CD4-positive, alpha-beta T cell treated with Interleukin-15 for 1 hour (primary cell): ENCODE measurements around the gene IDUA.

ENCODE experiments used
- DNase-seq: peaks from one replicate; pipeline ENCODE4 v3.0.0-alpha.2; 2020

Gene IDUA

DNA sequence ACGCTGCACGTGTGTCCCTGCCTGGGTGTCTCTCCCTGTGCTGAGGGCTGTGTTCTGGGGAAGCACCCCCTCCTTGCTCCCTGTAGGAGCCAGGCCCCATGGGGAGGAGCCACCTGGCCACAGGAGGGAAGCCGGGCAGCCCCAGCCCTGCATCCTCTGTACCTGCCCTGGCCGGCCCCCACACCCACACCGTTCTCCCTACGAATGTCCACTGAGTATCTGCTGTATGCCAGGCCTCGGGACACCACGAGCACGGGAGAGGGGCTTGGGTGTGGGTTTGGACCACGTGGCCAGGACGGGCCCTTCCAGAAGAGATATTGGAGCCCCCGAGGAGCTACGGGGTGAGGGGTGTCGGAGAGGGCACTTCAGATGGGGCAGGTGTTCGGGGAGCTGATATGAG lies 30.9 kb downstream of the IDUA start:
- DNase-seq, result no peak

DNA sequence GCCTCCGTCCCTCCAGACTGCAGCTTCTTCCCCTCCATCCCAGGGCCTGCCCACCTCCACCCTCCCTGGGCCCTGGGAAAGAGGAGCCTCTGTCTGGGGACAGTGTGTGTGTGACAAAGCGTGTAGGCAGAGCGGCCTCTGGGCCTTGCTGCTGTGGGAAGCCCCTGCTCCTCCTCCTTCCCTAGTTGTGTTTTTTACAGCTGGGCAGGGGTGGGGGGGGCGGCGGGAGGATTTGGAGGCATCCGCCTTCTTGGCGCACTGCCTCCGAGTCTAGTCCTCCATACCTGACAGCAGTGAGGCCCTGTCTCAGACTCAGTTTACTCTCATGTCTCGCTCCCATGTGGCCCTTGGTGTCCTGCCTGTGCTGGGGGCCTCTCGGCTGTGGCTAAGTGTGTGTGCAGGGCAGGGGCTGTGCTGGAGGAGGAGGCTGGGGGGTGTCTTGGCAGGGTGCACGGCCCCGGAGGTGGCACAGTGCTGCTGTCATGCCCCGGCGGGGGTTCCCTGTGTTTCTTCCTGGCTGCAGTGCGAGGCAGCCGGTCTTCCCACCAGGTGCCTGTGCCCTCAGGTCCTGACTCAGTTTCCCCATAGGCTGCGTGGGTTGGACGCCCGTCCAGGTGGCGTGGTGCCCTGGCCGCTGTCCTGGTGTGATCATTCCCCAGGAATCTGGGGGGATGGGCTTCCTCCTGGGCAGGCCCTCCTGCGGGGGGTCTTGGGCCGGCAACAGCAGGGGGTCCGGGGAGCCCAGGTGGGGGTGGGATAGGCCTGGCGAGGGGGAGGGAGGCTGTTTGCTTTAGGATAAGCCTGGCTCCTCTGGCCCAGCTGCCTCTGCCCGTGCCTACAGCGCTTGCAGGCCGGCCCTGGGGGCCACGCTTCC lies 31.5 kb downstream of the IDUA start:
- no peak for DNase-seq

GRCh38 chr4:1019320-1019719 lies 32.5 kb downstream of the IDUA start:
- no peak for DNase-seq

DNA sequence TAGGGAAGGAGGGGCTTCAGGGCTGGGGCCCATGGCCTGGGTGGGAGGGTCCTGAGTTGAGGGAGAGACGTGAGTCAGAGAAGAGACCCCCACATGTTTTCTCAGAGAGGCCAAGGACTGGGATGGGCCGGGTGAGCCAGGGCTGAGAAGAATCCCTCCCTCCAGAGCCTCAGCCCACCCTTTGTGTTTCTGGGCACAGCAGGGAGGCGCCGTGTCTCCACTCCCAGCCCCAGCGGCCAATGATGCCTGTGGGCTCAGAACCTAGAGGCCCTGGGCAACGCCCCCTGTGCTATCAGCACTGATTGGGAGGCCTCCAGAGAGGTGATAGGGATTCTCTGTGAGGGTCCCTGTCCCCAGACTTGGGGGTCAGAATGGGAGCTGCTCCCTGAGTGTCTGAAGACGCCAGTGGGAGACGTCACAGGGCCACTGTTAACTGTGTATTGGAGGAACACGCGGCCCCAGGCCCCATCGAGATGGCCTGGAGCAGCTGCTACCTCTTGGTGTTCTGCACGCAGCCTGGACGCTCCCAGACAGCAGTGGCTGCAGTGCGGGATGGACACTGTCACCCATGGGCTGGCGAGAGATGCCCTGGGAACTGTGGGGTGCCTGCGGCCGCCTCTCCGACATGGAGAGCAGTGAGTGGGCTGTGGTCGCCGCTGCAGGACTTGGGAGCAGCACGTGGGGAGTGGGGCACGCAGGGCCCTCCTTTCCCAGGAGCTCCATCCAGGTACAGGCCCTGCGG lies 33.1 kb downstream of the IDUA start:
- no peak for DNase-seq

- peak; percentile 41 for DNase-seq
These were observed 34.7 kb downstream of the IDUA start for GRCh38 chr4:1021386-1022050.

GRCh38 chr4:1022051-1022738 lies 35.4 kb downstream of the IDUA start:
- no peak for DNase-seq

GRCh38 chr4:1022739-1023066 lies 35.9 kb downstream of the IDUA start:
- DNase-seq, result no peak

DNA sequence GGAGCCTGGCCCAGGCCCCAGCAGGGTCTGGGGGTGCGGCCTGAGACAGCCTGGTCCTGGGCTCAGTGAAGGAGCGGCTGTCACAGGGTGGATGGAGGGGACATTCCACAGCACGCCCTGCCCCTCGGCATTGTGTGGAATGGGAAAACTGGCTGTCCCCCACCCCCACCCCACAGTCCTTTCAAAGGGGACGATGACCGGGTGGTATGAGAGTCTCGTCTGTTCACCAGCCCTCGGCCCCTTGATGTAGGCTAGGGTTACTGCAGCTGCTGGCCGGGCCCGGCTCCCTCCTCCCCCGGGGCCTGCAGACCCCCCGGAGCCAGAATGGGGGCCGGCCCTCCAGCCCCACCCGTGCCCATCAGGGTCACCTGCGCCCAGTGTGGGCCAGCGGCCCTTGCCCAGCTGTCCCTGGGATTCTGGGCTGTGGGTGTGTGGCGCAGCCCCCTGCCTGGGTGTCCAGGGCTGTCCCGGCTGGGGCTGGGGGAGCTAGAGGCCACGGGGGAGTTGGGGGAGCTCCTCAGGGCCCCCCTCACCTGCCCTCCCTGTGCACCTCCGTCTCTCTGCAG lies 36.3 kb downstream of the IDUA start:
- DNase-seq, result no peak

DNA sequence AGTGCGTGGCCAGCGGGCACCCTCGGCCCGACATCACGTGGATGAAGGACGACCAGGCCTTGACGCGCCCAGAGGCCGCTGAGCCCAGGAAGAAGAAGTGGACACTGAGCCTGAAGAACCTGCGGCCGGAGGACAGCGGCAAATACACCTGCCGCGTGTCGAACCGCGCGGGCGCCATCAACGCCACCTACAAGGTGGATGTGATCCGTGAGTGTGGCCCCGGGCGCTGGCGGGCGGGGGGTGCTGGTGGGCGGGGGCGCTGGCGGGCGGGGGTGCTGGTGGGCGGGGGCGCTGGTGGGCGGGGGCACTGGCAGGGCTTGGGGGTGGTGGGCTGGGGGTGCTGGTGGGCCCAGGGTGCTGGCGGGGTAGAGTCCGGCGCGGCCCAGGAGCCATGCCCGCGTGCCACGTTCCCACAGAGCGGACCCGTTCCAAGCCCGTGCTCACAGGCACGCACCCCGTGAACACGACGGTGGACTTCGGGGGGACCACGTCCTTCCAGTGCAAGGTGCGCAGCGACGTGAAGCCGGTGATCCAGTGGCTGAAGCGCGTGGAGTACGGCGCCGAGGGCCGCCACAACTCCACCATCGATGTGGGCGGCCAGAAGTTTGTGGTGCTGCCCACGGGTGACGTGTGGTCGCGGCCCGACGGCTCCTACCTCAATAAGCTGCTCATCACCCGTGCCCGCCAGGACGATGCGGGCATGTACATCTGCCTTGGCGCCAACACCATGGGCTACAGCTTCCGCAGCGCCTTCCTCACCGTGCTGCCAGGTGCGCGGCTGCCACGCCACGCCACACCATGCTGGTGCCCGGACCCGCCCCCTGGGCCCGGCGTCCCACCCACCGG lies 37.3 kb downstream of the IDUA start:
- no peak for DNase-seq

DNA sequence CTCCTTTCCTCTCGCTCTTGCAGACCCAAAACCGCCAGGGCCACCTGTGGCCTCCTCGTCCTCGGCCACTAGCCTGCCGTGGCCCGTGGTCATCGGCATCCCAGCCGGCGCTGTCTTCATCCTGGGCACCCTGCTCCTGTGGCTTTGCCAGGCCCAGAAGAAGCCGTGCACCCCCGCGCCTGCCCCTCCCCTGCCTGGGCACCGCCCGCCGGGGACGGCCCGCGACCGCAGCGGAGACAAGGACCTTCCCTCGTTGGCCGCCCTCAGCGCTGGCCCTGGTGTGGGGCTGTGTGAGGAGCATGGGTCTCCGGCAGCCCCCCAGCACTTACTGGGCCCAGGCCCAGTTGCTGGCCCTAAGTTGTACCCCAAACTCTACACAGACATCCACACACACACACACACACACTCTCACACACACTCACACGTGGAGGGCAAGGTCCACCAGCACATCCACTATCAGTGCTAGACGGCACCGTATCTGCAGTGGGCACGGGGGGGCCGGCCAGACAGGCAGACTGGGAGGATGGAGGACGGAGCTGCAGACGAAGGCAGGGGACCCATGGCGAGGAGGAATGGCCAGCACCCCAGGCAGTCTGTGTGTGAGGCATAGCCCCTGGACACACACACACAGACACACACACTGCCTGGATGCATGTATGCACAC lies 38.2 kb downstream of the IDUA start:
- no peak for DNase-seq

DNA sequence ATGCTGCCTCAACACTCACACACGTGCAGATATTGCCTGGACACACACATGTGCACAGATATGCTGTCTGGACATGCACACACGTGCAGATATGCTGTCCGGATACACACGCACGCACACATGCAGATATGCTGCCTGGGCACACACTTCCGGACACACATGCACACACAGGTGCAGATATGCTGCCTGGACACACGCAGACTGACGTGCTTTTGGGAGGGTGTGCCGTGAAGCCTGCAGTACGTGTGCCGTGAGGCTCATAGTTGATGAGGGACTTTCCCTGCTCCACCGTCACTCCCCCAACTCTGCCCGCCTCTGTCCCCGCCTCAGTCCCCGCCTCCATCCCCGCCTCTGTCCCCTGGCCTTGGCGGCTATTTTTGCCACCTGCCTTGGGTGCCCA lies 39.3 kb downstream of the IDUA start:
- DNase-seq, result peak; percentile 57

DNA sequence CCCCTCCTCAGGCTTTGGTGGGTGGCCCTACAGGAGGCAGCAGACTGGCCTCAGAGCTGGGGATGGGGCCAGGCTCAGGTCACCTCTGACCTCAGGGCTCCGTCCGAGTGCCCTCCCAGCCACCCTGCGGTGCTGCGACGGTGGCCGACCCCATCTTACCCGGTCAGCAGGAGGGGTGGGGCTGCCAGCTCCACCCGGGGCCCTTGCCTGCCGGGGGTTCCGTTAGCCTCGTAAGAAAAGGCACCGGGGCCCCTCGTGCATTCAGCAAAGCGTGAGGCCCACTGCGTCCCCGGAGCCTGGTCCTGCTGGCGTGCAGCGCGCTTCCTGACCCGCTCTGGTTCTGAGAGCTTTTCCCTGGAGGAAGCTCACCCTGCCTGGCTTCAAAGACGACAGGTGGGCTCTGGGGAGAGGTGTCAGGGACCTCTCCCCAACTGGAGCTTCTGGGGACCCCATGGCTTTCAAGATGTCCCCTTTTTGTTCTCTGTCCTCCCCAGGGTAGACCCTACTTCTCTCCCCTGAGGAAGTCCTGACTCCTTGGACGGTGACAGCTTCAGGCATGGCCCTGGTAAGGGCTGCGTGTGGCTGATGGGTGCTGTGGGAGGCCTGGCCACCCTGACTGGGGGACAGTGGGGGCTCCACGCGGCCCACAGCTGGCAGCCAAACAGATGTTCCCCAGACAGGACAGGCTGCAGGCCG lies 40.5 kb downstream of the IDUA start:
- DNase-seq, result no peak

DNA sequence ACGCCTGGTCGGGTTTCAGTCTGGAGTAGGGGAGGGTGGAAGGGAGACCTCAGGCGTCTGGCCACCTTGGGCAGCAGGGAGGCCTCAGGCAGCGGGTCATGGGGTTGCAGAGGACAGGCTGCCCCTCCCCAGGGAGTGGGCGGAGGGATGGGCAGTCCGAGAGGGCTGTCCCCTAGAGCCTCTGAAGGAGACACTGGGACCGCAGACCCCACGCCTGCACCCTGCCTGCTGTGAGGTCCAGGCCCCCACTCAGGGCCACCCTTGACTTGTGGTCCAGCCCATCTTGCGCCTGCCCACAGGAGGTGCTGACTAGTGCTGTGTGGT lies 41.0 kb downstream of the IDUA start:
- DNase-seq, result no peak

DNA sequence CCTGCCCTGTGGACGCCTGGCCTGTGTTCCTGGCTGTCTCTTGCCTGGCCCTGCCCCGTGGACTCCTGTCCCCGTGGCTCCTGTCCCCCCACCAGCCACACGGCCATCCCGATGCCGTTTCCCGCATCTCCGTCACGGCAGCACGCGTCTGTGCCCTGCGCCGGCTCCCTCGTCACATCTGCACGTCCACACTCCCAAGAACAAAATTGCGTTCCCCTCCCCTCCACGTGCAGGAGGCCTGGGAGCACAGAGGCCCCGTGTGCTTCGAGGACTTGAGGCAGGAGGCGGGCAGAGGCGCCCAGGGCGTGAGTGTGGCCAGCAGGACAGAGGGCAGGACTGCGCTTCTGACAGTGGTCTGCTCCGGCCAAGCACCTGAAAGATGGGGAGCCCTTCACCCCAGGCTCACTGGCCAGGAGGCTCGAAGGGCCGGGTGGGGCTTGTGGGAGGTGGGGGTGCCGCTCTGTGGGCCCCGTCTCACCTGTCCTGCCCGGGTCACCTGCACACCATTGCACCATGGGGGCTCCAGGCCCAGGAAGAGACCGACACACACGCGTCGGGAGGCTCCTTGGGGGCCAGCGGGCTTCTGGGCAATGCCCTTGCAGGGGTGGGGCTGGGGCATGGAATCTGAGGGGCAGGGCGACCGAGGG lies 41.9 kb downstream of the IDUA start:
- DNase-seq, result no peak

GRCh38 chr4:1029529-1029928 lies 42.7 kb downstream of the IDUA start:
- no peak for DNase-seq

DNA sequence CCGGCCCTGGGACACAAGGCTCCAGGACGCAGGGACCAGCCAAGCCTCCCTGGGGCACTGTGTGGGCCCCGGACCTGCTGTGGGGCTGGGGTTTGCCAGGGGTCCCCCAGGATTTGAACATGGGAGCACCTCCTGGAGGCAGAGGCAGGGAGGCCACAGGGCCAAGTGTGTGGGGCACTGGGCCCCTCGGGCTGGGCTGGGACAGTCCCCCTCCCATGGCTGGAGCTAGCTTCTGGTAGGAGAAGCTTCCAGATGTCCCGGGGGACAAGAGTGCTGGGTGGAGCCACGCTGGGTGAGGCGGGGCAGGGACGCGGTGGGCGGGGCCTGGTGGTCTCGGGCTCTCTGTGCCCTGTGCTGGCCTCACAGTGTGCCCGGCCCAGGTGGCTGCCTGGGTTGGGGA lies 43.2 kb downstream of the IDUA start:
- no peak for DNase-seq

GRCh38 chr4:1030559-1030958 lies 43.7 kb downstream of the IDUA start:
- no peak for DNase-seq

DNA sequence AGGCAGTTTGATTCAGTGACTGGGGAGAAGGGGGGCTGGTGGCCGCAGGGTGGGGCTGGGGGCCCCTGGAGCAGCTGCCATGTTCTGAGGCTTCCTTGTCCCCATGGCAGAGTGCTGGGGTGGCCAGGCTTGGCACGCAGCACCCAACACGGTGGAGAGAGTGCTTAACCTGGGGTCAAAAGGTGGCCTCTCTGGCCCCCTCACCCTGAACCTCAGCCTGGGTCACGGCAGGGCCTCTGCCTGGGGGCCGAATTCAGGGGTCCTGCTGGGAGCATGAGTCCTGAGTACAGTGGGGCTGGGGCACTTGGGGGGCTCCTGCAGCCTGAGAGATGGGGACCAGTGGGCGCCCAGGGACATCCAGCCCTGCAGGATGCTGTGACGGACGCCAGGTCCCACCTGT lies 44.5 kb downstream of the IDUA start:
- DNase-seq, result no peak

DNA sequence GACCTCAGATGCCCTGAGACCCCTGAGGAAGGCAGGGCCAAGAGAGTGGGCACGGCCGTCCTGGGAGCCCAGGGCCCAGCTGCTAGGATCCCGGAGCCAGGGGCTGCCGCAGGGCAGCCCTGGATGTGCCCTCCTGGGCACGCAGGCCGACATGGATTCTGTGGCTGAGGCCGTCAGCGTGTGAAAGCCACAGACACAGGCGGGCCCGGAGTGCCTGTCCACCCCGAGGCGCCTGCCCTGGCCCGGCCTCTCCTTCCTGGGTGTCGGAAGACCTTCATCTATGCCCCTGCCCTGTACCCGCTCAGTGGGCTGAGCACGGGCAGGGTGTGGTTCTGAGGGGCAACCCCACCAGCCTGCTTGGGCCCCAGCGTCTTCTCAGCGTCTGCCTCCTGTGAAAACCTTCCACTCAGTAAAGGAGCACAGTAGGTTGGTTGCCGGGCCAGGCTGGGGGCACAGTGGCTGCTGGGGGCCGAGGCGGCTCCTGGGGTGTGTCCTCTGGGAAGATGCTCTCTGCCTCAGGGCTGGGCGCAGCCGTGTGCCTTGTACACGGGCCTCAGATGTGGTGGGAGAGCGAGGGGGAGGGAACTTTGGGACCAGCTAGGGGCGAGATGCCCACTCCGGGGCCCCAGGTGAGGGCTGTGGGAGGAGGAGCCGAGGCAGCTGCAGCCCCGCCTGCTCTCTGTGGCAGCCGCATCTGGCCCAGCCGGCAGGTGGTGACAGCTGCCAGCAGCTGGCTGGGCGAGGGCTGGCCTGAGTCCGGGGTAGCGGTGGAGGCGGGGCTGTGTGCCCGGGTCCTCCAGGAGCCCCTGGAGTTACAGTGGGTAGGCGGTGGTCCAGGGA lies 45.3 kb downstream of the IDUA start:
- no peak for DNase-seq

DNA sequence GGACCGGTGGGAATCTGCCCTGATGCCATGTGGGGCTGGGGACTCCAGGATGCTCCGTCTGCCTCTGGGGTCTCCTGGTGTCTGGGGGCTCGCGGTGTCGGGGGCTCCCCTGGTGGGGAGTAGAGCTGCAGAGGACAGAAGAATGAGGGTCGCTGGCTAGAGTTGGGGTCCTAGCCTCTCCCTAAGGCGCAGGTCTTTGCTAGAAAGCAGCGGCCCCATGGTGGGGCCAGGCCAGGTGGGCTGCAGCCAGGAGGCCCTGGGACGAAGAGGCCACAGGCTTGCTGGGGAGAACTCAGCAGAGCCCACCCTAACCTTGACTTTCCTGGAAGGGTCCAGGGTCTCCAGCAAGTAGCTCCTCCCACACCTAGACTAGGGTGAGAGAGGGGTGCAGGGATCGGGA lies 46.0 kb downstream of the IDUA start:
- DNase-seq, result no peak
